ENCODE results near the gene GJC1.

Gene GJC1

DNA sequence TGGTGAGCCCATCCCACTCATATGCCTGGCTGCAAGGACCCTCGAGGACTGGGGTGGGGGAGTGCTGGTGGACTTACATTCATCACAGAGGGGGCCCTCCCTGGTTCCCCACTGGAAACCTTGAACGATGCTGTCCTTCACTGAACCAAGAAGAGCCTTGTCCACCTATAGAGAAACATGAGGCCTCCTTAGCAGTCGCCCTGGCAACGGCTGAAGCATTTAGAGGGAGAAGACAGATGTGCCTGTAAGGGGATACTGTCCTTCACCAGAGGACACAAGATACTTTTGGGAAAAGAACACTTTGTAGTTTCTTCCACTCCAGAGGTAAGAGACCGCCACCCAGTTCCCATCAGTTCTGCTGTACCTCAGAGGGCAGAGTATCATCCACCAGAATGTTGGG lies 24.1 kb upstream of the GJC1 start:
- H3K4me3 ChIP-seq (ENCODE audit: low read length), result no peak overlapping the region
- TF ChIP-seq ZNF274 (IDR thresholded peaks at IDR 0.05; ENCODE audit: low read depth, low read length), result no peak

DNA sequence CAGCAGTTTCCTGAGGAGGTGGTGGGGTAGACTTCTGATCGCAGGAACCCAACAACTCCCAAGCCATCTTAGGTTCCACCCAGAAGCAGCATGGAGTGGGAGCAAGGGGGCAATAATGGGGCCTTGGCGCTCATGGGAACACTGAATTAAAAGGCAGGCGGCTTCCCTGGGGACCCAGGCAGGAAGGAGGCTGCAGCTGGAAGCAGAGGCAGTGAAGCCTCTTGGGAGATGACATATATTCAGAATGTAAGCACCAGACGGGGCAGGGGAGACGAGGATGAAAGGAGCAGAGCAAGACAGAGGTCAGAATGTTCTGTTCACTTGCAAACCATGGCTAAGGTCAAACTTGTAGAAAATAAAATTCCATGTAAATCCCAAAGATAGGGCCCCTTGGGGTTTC lies 20.5 kb upstream of the GJC1 start:
- TF ChIP-seq ZNF274 (IDR thresholded peaks at IDR 0.05; ENCODE audit: low read depth, low read length), result no peak

DNA sequence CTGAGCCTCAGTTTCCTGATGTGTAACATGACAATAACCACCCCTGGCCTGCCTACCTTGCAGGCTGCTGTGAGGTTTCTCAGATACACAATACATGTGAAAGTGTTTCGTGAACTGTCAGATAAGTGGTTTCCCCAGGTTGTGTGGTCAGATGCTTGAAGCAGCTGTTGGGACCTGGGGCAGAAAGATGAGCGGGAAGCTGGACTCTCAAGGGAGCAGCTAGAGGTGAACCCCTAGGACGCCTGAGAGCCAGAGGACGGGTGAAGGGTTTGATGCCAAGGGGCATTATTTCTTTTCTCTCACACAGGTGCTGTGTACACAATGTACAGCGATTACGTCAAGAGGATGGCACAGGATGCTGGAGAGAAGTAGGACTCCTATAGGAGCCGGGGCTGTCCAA lies 19.9 kb upstream of the GJC1 start:
- TF ChIP-seq ZNF274 (IDR thresholded peaks at IDR 0.05; ENCODE audit: low read depth, low read length), result no peak
- no peak overlapping the region for H3K4me3 ChIP-seq (ENCODE audit: low read length)

More for the DNA sequence above, 20.5 kb upstream of the GJC1 start:
- no peak overlapping the region for H3K4me3 ChIP-seq (ENCODE audit: low read length)

GRCh38 chr17:44848961-44849489 lies 18.9 kb upstream of the GJC1 start:
- TF ChIP-seq ZNF274 (IDR thresholded peaks at IDR 0.05; ENCODE audit: low read depth, low read length), result no peak

DNA sequence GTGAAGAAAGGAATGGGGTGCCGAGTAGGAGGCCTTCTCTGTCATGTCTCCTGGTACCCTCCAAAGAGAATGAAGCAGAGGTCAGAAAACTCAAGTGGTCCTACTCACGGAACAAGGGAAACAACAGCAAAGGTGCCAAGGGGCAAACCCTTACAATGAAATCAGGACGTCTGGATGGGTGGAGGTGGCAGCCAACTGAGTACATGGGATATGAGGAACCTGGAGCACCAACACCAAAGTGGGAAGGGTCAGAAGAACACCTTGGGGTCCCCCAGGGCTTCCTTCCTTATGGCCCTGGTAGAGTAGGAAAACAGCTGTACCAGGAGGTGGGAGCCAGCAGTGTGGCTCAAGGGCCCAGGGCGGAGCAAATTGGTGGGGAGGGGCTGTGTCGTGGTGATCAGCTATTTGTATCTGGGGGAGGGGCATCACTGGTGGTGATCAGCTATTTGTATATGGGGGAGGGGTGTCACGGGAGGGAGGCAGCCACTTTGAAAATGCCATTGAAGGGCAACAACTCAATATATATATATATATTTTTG lies 18.2 kb upstream of the GJC1 start:
- TF ChIP-seq ZNF274 (IDR thresholded peaks at IDR 0.05; ENCODE audit: low read depth, low read length), result no peak

More at GRCh38 chr17:44848961-44849489, 18.9 kb upstream of the GJC1 start:
- H3K4me3 ChIP-seq (ENCODE audit: low read length), result no peak overlapping the region

DNA sequence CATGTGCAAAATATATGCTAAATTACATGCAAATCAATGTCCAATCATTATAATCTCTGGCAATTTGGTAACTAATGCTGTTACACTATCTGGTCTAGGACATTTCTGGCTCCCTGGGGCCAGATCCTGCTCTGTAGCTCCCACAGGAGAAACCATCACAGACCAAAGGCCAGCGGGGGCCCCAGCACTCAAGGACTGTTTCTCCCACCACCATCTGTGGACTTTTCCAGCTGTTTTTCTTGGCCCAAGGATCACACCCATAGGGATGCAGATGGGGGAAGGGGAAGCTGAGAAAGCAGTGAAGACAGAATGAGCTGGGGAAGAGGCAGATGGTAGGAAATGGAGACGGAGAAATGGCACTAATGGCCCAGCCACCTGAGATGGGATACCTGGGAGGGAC lies 17.5 kb upstream of the GJC1 start, which contains the start of gene HIGD1B:
Gene HIGD1B (plus strand): TSS at position 298 of the 400 bp plus-strand sequence. CDS start 270 bp downstream, outside the sequence.
- TF ChIP-seq ZNF274 (IDR thresholded peaks at IDR 0.05; ENCODE audit: low read depth, low read length), result no peak
- H3K4me3 ChIP-seq (ENCODE audit: low read length), result no peak within 1 kb of the TSS

More for the DNA sequence above, 18.2 kb upstream of the GJC1 start:
- H3K4me3 ChIP-seq (ENCODE audit: low read length), result no peak overlapping the region

DNA sequence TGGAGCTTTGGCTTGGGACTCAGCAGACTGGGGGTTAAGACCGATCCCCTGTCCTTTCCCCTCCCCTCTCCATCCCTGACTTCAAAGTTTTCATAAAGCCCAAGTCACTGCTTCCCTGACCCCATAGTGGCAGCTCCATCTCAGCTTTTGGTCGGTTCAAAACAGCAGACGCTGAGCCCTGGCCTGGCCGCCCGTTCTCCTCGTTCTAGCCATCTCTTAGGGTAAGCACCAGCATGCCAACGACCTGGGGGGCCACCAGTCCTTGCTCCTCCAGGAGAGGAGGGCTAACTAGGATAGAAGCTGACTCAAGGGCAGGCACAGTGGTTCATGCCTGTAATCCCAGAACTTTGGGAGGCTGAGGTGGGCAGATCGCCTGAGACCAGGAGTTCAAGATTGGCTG lies 16.1 kb upstream of the GJC1 start:
- no peak for TF ChIP-seq ZNF274 (IDR thresholded peaks at IDR 0.05; ENCODE audit: low read depth, low read length)
- no peak overlapping the region for H3K4me3 ChIP-seq (ENCODE audit: low read length)

- H3K4me3 ChIP-seq (ENCODE audit: low read length), result no peak overlapping the region
- TF ChIP-seq ZNF274 (IDR thresholded peaks at IDR 0.05; ENCODE audit: low read depth, low read length), result no peak
Observed at GRCh38 chr17:44844390-44844830, 14.3 kb upstream of the GJC1 start.

DNA sequence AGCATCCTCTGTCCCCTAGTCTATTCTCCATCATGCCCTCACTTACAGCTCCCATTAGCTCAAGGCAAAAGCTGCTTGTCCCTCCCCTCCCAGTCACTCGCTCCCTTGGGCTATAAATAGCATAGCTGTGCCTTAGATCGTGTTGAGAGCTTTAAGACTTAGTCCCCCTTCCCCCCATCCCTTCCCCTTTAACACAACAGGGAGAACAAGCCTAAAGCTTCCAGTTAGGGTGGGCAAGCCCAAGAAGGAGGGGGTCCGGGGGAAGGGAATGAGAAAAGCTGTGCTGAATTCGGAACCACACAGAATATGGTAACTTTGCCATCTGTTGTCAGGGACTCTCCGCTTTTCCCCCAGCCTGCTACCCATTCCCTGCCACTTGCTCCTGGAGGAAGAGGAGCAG lies 12.7 kb upstream of the GJC1 start:
- TF ChIP-seq ZNF274 (IDR thresholded peaks at IDR 0.05; ENCODE audit: low read depth, low read length), result no peak
- H3K4me3 ChIP-seq (ENCODE audit: low read length), result no peak overlapping the region

- no peak for TF ChIP-seq ZNF274 (IDR thresholded peaks at IDR 0.05; ENCODE audit: low read depth, low read length)
- no peak overlapping the region for H3K4me3 ChIP-seq (ENCODE audit: low read length)
Observed at GRCh38 chr17:44840936-44841335, 10.8 kb upstream of the GJC1 start.

DNA sequence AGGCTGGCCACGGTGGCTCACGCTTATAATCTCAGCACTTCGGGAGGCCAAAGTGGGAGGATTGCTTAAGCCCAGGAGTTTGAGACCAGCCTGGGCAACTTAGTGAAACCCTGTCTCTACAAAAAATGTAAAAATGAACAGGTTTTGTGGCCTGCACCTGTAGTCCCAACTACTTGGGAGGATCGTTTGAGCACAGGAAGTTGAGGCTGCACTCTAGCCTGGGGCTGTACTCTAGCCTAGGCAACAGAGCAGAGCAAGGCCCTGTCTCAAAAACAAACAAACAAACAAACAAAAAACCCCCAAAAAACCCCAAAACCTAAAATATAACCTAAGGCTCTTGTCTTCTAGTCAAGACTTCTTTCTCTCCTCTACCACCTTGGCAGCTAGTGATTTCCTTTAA lies 10.2 kb upstream of the GJC1 start:
- TF ChIP-seq ZNF274 (IDR thresholded peaks at IDR 0.05; ENCODE audit: low read depth, low read length), result no peak
- H3K4me3 ChIP-seq (ENCODE audit: low read length), result no peak overlapping the region

GRCh38 chr17:44837196-44837595 lies 7.1 kb upstream of the GJC1 start:
- no peak for TF ChIP-seq ZNF274 (IDR thresholded peaks at IDR 0.05; ENCODE audit: low read depth, low read length)
- no peak overlapping the region for H3K4me3 ChIP-seq (ENCODE audit: low read length)

DNA sequence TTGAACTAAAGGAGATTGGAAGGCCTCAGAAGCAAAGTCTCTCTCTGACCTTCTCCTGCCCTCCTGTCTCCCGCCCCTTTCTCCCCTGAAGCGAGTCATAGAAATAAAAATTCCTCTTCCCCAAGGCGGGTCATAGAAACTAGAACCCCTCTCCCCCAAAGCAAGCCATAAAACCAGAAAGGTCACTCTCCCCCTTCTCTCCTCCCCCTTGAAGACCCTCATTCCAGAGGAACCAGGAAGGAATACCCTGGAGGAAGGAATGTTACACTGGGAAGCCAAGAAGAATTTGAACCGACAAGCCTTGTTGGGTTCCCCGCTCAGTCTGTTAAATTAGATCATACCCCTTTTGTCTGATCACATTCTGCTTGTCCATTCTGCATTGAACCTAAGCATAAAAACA lies 2.7 kb upstream of the GJC1 start:
- H3K4me3 ChIP-seq (ENCODE audit: low read length), result no peak overlapping the region
- no peak for TF ChIP-seq ZNF274 (IDR thresholded peaks at IDR 0.05; ENCODE audit: low read depth, low read length)

DNA sequence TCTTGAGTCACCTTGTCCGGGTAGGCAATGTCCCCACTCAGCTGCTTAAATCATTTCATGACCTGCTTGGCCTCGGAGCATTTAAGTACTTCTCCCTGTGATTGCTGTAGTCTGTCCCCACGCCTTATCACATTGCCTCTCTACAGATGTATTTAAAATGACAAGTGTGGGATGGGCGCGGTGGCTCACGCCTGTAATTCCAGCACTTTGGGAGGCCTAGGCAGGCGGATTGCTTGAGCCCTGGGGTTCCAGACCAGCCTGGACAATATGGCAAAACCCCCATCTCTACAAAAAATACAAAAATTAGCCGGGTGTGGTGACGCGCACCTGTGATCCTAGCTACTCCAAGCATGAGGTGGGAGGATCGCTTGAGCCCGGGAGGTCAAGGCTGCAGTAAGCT lies 1.3 kb upstream of the GJC1 start:
- no peak overlapping the region for H3K4me3 ChIP-seq (ENCODE audit: low read length)
- TF ChIP-seq ZNF274 (IDR thresholded peaks at IDR 0.05; ENCODE audit: low read depth, low read length), result no peak

DNA sequence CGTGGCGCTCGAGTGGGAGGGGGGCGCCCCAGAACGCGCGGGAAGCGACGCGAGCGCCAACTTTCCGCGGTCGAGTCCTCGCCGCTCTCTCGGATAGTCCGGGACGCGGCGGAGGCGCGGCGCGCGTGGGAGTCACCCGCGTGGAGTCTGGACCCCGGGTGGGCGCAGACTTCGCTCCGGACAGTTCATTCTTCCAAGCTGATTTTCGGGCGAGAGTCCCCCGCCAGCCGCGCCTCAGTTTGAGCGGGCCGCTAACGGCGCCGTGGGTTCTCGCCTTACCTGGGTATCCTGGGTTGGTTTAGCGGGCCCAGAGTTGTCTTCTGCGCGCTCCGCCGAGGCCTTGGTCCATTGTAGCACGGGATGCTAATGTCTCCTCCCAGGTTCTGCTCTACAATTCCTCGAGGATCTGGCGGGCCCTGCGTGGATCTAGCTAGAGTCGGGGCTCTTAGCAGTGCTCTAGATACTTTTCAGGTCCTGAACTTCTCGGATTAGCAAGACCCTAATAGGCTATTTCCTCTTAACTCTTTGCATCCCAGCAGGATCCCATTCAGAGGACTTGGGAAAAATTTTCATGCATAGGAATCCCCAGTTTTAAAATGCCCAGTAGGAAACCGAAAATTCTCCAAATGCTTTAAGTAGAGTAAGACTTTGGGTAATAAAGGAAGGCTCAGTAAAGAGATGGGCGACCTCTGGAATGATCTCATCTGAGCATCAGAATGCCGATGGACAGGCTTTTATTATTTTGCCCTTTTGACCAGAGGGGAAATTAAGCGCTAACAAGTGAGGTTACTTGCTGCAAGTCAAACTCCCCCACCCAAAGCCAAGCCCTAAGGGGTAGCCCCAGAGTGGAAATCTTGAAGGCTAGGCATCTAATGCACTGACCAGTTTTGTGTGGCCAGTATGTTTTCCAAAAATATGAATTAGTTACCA lies 537 bp upstream of the GJC1 start:
- no peak for TF ChIP-seq ZNF274 (IDR thresholded peaks at IDR 0.05; ENCODE audit: low read depth, low read length)

More for the DNA sequence above, 537 bp upstream of the GJC1 start:
- H3K4me3 ChIP-seq (ENCODE audit: low read length), result peak overlapping the region; percentile 93; the same call in 1 of the 2 replicates

Measured in GM08714 (cell line).